ENCODE measurements around the gene PLXNA3.

PLXNA3 gene

DNA sequence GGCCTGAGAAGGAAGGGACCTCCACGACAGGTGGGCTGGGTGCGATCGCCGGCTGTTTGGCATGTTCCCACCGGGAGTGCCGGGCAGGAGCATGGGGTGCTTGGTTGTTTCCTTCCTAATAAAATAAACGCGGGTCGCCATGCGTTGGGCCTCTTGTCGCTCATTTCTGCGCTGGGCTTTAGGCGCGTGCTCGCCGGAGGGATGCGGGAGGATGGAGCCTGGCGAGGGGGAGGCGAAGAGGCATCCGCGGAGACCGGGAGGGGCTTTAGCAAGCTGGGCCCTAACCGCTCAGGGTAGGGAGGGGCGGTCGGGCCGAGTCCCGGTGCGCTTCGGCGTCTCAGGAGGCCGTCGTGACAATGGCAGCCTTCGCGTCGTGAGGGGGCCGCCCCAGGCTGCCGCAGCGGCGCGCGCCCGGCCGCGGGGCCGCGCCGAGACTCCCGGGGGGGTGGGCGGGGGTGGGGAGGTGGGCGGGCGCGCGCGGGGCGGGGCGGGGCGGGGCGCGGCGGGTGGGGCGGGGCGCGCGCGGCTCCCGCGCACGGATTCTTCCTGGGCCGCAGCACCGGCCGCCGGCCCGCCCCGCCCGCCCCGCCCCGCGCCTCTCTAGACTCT, 21.6 kb upstream of the PLXNA3 start:
- DNase-seq = peak; percentile 54

DNA sequence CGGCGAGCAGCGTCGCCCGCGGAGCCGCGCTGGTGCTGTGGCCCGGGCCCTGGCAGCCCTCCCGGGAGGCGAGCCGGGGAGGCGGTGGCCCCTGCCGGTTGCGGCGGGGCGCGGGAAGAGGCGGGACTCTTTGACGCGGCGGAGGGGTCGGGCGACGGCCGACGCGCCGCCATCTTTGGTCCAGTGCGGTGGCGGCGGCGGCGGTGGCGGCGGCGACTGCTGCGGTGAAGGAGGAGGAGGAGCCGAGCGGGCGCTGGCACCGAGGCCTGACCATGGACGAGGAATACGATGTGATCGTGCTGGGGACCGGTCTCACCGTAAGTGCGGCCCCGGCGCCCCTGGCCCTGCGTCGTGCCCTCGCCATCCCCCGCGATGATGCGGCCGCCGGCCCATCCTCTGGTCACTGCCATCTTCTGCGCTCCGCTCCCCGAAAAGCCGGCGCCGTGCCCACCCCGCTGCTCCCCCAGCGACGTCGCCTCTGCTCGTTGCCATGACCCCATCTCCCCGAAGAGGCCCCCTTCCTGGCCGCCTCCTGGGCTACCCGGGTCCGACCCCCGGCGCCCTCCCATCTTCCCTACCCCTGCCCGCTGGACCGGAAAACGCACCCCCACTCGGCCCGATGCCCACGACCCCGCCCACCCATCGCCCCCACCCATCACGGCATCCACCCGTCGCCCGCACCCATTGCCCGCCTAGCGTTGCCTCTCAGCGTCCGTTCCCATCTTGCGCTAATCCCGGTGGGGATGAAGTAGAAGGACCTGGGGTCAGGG, 20.9 kb upstream of the PLXNA3 start, which contains the start of gene GDI1:
Gene GDI1, plus strand, starts transcription at position 172 of the 770 bp plus-strand sequence. Its CDS starts 101 bp downstream, at position 273.
- DNase-seq = peak; percentile 55

DNA sequence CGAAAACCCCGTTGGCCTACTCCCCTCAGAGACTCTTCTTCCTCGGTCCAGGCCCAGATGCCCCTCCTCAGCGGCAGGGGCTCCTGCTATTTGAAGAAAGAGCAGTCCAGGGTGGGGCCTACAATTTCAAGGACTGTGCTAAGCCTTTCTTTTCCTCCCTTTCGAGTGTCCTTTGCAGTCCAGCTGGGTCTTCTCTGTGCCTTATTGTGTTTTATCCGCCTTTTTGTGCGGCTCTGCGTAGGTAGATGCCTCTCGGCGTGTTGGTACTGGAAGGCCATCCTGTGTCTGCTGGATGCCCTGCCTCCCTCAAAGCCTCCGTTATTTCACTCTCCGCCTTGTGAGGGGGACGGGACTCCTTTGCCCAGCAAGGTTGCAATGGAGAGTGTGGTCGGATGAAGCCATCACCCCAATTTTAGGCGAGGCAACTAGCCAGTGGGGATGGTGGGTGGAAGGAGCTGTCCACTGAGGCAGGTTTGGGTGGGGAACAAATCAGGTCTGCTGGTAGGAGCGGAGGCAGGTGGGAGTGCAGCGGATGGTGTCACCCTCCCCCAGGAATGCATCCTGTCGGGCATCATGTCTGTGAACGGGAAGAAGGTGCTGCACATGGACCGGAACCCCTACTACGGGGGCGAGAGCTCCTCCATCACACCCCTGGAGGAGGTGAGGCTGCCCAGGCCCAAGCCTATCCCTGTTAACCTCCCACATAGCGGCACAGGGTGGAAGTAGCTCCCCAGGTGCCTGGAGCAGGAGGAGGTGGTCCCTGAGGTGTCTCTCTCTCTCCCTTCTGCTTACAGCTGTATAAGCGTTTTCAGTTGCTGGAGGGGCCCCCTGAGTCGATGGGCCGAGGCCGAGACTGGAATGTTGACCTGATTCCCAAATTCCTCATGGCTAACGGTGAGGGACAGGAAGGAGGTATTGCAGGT, 19.8 kb upstream of the PLXNA3 start:
- DNase-seq = no peak

DNA sequence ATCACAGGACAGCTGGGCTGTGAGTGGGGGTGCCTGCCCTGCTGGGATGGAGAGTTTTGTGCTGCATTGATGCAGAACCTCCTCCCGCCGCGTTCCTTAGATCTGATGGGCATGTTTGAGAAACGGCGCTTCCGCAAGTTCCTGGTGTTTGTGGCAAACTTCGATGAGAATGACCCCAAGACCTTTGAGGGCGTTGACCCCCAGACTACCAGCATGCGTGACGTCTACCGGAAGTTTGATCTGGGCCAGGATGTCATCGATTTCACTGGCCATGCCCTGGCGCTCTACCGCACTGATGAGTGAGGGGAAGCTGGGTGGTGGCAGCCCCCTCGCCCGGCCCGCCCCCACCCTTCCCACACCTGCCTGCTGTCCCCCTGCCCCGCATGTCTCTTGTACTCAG, 18.2 kb upstream of the PLXNA3 start:
- no peak for DNase-seq

DNA sequence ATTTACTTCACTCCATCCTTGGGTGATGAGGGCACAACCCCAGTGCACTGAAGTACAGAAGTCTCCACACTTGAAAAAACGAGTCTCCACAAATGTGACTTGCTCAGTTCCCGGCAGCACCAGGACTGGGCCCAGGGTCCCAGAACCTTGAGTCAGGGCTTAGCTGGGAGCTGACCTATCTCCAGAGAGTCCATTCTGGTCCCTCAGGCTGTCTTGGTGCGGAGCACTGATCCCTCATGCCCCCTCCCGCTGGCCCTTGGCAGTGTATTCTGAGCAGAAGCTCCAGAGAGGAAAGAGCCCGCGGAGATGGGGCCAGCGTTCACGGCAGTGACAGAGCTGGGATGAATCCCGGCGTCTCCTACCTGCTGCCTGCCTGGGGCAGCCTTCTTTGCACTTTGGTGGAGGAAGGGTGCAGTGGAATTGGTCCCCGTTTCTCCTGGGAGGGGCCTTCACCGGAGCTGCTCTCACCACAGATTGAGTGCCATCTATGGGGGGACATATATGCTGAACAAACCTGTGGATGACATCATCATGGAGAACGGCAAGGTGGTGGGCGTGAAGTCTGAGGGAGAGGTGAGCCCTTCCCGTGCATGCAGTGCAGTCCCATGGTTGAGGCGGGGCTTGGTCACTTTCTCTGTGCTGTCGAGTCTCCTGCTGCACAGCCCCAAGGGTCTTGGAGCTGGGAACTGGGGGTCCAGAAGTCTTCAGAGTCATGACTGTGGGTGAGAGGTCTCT, 17.3 kb upstream of the PLXNA3 start:
- no peak for DNase-seq

DNA sequence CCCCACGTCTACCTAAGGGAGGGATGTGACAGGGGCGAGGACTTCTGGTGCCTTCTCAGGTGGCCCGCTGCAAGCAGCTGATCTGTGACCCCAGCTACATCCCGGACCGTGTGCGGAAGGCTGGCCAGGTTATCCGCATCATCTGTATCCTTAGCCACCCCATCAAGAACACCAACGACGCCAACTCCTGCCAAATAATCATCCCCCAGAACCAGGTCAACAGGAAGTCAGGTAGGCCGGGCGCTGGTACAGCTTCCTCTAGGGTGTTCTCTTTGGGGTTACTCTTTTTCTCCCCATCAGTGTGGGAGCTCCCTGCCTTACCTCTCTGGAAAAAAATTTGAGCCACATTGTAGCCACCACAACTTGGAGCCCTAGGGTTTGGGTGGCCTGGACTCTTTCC, 16.5 kb upstream of the PLXNA3 start:
- no peak for DNase-seq

DNA sequence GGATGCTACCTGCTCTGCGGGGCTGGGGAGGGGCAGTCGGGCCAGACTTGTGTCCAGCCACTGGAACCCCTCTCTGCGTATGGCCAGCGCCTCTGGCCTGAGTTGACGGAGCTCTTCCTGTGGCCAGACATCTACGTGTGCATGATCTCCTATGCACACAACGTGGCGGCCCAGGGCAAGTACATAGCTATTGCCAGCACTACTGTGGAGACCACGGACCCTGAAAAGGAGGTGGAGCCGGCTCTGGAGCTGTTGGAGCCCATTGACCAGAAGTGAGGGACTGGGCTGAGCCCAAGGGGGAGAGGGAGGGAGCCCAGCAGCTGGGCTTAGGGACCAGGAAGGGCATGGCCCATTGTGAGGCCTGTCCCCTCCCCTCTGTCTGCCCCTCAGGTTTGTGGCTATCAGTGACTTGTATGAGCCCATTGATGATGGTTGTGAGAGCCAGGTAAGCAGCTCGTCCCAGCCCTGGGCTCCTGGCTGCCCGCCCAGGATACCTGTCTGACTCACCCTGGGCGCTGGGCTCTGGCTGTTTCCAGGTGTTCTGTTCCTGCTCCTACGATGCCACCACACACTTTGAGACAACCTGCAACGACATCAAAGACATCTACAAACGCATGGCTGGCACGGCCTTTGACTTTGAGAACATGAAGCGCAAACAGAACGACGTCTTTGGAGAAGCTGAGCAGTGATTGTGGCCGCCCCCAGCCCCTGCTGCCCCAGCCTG, 15.9 kb upstream of the PLXNA3 start:
- DNase-seq = no peak

DNA sequence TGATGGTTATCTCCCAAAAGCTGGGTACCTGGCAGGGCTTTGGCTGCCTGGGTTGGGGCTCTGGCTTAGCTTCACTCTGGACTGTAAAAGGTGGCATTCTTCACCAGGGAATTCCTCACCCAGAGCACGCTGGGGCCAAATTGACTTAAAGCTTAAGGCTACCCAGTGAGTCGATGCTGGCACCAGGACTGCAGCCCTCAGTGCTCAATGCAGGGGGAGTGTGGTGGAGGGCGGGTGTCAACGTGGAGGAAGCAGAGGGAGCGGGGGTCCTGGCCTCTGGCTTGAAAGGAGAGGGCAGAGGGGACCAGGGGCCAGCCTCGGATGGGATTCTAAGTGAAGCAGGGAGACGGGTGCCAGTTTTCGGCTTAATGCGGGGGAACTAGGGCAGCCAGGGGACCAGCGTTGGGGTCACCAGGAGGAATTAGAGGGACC, 14.6 kb upstream of the PLXNA3 start:
- DNase-seq = no peak

DNA sequence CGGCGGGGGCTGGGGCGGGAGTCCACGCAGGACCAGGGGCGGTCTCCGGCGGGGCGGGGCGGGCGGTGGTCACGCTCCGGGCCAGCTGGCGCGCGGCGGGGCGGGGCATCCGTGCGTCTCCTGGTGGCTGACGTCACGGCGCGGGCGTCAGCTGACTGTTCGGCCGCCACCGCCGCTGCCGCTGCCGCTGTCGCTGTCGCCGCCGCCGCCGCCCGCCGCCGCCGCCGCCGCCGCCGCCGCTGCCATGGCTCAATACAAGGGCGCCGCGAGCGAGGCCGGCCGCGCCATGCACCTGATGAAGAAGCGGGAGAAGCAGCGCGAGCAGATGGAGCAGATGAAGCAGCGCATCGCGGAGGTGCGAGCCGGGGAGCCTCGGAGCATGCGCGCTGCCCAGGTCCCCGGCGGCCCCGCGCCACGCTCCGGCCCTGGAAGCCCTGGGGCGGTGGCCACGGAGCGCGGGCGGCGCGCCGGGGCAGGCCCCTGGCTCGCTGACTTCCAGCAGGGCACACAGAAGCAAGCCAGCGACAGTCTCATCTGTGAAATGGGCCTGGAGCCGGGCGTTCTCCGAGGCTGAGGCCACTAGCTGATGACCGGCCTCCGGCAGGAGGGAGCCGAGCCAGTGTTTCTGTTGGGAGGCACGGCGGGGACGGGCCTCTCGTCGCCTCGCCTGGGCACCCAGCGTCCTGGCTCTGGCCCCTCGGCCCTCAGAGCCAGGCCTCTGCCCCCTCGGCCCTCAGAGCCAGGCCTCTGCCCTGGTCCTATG, 13.9 kb upstream of the PLXNA3 start, which contains the start of gene FAM50A:
Gene FAM50A, plus strand, starts transcription at position 150 of the 763 bp plus-strand sequence. Its CDS starts 95 bp downstream, at position 245.
- DNase-seq = peak; percentile 77

DNA sequence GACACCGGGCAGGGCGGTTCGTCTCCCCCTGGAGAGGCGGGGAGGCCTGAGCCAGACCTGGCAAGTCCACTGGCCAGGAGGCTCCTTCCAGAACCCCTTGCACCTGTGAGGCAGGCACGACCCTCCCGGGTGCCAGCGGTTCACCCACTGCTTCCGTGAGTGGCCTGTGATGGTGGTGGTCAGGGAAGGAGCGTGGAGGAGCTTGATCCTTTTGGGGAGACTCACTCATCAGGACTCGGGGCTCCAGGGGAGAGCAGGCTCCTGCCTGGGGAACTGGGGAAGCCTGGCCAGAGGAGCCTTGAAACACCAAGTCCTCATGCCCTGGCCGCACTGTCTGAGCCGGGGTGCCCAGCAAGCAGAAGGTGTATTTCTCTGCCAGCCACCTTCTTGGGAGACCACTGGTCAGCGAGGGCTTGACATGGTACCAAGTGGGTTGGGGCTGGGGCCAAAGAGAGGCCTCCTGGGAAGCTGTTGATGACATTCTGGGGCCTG, 13.3 kb upstream of the PLXNA3 start:
- DNase-seq = no peak

DNA sequence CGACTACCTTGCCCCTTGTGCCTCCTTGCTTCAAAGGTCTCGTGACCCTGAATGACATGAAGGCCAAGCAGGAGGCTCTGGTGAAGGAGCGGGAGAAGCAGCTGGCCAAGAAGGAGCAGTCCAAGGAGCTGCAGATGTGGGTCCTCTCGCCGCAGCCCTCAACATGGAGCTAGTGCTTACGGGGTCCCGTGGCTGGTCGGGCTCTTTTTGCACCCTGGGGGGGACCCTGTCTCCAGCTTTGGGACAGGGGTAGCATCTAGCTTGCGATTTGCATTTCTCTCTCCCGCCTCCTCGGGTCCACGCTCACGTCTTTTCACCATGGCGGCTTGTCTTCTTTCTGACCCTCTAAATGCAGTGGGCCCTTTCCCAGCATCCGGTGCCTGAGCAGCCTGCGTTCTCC, 12.3 kb upstream of the PLXNA3 start:
- DNase-seq = no peak

DNA sequence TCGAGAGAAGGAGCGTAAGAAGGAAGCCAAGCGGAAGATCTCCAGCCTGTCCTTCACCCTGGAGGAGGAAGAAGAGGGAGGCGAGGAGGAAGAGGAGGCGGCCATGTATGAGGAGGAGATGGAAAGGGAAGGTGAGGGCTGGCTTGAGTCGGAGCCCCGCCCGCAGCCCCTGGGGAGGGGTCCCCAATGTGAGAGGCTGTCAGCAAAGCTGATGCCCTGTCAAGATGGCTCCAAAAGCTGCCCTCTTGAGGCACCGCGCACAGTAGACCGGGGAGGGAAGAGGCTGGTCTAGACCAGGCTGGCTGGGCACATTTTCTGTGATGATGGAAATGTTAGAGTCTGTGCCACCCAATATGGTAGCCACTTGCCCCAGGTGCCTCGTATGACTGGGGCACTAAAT, 11.7 kb upstream of the PLXNA3 start:
- DNase-seq = no peak

DNA sequence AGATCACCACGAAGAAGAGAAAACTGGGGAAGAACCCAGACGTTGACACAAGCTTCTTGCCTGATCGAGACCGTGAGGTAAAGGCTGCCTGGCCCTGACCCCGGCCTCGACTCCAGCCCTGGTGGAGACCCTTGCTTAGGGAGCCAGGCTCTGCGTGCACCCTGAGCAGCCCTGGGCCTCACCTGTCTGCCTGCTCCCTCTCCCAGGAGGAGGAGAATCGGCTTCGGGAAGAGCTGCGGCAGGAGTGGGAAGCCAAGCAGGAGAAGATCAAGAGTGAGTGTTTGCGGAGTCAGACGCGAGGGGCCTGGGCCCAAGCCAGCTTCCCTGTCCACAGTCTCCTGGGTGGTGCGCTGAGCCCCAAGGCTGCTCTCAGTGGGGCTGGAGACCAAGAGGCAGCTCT, 9.6 kb upstream of the PLXNA3 start:
- DNase-seq = no peak

DNA sequence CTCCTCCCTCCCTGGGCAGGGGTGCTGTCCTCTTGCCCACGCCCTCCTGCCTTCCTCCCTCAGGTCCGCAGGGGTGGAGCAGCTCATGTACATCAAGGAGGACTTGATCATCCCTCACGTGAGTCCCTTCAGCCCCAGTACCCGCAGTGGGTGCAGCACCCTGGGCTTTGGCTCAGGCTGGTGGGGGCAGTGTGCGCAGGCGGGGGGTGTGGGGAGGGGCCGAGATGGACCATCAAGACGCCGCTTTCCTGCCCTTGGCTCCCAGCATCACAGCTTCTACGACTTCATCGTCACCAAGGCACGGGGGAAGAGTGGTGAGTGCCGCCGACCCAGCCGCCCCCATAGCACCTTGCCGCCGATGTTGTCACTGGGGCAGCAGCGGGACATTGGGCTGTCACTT, 8.5 kb upstream of the PLXNA3 start:
- DNase-seq = no peak

DNA sequence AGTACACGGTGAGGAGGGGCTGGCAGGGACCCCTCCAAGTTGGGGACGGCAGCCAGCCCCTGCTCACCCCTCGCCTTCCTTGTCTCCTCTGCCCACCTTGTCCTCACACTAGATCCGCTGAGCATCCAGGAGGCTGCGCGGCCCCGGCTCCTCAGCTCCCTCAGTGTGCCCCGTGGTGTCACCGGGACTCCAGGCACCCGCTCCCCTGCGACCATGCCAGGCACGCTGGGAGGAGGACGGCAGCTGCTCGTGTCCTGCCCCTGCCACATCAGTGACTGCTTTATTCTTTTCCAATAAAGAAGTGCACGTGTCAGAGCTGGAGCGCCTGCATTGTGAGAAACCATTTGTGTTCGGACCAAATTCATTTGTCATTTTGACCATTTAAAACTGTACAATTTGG, 7.8 kb upstream of the PLXNA3 start:
- no peak for DNase-seq

DNA sequence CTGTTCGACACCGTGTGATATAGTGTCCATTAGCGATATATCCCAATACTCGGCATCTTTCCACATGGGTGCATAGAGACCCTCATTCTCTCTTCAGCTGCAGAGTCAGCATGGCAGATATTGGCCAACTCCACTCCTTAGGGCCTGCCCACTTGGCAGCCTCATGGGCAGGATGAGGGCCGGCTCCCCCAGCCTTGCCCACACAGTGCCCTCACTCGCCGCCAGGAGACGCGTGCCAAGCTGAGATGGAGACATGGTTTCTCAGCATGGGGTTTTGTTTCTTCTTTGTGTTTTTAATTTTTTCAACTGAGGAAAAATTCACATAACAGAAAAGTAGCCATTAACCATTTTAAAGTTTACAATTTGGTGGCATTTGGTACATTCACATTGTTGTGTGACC, 5.3 kb upstream of the PLXNA3 start:
- DNase-seq = no peak

DNA sequence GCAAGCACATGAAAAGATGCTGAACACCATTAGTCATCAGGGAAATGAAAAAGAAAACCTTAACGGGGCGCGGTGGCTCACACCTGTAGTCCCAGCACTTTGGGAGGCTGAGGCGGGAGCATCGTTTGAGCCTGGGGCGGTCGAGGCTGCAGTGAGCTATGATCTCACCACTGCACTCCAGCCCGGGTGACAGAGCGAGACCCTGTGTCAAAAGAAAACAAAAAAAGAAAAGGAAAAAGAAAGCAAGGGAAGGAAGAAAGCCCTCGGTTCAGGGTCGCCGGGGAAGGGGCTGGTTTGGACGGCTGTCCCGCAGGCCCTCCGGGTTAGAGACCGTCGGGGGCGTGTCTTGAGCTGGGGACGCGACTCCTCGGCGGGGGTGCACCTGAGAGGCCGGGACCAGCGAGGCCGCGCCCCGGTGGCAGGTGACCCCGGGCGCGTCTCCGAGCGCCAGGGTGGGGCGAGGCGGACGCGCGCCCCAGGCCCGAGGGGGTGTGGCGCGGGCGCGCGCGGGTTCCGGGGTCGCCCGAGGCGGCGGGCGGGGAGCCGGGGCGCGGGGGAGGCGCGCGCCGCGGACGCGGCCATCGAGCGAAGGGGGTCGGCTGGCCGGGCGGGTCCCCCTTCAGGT, 478 bp upstream of the PLXNA3 start:
- DNase-seq = peak; percentile 54

DNA sequence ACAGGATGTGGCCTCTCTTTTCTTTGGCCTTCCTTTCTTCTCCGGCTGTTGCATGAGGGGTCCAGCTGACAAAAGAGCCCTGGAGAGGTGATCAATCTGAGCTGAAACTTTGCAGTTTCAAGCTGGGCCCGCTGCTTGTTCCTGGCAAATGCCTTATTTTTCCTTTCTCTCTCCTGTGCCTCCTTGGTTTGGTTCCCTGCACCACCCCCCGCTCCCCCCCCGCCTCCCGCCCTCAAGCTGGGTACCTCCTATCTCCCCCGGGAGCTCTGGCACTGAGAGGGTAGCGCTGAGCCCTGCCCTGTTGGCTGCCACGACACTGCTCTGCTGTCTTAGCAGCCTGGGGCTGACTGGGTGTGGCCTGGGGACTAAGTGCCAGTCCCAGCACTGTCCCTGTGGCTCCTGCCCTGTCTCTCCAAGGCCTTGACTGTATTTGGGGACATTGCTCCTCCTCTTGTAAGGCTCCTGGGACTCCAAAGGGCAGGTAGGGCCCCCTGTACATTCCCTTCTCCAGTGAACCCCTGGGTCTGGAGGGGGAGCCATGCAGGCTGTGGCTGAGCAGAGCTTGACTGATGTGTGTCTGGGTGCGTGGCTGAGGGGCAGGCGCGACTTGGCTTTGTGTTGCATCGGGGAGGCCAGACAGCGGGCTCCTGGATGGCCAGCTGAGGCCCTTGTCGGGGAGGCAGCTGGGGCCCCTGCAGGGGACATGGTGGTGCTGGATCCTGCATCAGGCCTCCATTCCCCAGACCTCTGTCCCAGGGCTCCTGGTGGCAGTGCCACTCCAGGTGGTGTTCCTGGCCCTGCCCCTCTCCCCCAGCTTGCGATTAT, 1.1 kb downstream of the PLXNA3 start:
- no peak for DNase-seq

DNA sequence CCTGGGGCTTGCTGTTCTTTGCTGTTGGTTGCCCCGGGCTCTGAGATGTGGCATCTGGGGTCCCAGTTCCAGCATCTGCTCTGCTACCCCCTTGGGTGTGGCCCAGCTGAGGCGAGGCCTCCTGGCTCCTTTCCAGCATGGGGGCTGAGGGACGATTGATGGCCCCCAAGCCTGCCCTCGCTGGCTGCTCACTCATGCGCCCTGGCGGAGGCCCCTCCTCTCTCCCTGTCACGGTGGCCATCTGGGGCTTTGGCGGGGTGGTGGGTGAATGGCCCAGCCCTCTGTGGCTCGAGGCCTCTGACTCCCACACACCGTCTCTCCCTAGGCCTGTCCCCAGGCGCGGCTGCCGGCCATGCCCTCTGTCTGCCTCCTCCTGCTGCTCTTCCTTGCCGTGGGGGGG, 1.8 kb downstream of the PLXNA3 start:
- DNase-seq = no peak

DNA sequence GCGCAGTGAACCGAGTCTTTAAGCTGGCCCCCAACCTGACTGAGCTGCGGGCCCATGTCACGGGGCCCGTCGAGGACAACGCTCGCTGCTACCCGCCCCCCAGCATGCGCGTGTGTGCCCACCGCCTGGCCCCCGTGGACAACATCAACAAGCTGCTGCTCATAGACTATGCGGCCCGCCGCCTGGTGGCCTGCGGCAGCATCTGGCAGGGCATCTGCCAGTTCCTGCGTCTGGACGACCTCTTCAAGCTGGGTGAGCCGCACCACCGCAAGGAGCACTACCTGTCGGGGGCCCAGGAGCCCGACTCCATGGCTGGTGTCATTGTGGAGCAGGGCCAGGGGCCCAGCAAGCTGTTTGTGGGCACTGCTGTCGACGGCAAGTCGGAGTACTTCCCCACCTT, 2.2 kb downstream of the PLXNA3 start:
- no peak for DNase-seq
